GDM1 (cell line): ENCODE results near the gene PRDM11.
"Not testable (repeated sequence)": the region's sequence is repeated elsewhere in the genome, so short reads cannot be mapped to it uniquely, and the experiment has no call there.

Experiments
- DNase-seq: peaks from one replicate; lab custom pipeline; 2025; lab: John Stamatoyannopoulos, UW

Gene PRDM11

DNA sequence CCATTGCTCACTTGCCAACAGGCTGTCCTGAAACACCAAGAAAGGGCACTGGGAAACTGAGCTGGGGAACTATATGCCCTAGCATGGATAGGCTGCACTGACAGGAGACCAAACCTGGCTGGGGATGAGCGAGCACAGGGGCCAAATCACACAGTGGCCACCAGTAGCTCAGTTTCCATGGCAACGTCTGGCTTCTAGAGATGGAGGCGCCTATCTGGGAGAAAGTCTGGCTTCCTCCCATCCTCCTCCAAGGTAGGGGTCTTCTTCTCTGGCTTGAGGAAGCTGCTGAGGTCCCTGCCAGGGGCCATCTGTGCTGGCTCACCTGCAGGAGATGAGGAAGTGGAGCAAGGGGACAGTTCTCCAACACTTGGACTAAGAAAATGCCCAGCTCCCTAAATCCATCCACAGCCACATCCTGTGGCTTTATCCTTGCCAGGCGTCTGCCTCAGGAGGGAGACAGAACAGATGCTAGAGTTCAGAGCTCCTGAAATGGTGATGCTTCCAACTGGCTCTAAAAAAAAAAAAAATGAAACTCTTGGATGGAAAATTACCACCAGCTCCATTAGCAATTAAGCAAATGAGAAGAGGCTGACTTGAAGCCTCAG, 91.4 kb downstream of the PRDM11 start:
- DNase-seq, result no peak

DNA sequence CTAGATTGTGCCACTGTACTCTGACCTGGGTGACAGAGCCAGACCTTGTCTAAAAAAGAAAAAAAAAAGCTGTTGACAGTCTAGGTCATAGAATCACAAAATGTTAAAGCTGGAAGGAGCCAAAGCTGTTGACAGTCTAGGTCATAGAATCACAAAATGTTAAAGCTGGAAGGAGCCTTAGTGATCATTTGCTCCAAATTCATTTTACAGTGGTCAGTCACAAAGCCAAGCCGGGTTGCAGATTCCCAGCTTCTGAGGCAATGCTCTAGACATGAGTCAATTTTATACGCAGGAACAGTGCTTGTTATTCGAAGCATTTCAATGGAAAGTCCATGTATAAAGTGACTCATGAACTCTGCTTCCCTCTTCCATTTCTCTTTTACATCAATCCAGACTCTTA, 92.3 kb downstream of the PRDM11 start:
- no peak for DNase-seq

DNA sequence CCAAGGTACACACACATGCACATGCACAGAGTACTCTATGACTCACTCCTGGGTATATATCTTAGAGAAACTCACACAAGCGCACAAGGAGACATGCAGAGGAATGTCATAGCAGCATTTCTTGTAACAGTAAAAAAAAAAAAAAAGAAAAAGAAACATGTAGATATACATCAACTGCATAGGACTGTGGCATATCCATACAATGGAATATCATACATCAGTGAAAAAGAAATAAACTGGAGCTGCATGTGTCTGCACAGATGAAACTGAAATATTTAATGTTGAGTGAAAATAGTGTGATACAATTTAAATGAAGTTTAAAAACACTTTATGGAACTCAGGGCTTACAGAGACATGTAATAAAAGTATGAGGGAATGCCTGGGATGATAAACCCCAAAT, 93.3 kb downstream of the PRDM11 start:
- no peak for DNase-seq

DNA sequence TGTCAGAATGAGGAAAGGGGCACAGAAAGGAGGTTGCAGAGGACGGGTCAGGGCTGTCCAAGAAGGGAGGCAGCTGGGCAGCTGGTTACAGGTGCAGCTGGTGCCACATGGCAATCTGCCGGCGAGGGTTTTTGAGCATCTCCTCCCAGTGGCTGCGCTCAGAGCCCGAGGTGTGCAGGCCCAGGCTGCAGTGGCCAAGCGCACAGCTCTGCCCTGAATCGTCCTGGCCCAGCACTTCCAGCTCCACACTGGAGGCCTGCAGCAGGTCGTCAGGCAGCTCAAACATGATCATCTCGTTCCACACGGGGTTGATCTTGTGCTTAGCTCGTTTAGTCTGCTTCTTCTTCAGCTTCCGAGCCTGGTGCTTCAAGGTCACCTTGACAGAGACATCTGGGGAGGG, 97.5 kb downstream of the PRDM11 start:
- no peak for DNase-seq

DNA sequence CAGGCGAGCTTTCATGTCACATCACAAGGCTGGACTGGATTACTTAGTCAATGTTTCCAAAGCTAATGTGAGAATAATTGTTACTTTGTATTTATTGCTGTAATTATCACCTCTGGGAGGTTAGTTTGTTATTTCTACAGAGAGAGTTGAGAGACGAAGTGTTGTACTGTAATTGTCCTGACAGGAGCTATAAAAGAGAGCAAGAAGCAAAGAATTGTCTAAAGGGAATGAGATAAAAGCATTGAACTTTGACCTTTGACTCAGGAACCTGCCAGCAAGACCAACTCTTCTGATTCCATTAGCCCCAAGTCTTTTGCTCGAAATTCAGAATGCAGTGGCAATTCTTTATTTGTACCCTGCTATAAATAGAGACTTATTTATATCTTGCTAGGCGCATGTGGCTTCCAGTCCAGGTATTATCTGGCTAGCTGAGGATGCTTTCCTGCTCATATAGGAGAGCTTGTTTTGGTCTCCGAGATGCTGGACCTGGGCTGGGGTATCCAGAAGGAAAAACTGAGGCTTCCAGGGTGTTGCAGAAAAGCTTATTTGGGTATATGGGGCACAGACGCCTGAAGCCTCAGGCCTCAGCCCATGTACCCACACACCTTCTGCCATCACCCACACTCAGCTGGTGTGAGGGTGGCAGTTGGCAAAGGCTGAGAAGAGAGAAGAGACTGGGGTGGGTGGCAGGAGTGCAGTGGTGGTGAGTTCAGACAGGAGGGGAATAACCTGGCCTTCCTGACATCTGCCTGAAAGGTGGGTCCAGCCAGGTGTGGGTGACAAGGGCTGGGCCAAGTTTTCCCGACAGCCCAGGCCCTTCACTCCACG, 99.0 kb downstream of the PRDM11 start:
- DNase-seq, result no peak

DNA sequence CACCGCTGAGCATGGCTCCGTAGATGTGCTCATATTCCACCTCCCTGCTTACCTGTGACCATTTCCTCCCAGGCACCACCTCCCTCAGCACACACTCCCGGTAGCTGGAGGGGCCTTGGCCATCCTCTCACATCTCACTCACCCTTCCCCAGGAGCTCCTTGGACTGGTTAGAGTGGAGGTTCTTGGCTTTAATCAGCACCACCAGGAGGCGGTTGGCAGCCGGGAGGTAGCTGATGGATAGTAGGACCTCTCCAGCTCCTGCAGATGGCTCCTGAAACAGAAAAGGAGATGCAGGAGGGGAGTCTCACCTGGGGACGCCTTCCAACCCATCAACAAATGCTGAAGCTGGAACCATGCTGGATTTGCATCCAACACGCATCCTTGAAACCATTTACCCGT, 99.8 kb downstream of the PRDM11 start:
- no peak for DNase-seq

DNA sequence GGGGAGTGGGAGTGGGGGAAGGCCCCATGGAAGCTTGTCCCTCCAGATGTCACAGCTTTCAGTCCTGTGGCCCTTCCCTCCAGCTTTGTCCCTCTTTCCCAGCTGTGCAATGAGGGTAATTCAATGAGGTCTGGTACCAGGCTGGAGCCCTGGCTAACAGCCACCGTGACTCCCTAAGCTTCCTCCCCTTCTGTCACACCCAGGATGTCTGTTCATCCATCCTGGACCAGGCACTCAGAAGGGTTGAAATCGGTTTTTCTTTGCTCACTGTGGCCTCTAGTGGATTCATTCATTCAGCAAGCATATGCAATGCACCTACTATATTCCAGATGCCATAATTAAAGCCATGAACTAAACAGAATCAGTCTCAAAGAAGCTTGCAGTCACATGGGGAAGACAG, 101.0 kb downstream of the PRDM11 start:
- DNase-seq, result no peak

DNA sequence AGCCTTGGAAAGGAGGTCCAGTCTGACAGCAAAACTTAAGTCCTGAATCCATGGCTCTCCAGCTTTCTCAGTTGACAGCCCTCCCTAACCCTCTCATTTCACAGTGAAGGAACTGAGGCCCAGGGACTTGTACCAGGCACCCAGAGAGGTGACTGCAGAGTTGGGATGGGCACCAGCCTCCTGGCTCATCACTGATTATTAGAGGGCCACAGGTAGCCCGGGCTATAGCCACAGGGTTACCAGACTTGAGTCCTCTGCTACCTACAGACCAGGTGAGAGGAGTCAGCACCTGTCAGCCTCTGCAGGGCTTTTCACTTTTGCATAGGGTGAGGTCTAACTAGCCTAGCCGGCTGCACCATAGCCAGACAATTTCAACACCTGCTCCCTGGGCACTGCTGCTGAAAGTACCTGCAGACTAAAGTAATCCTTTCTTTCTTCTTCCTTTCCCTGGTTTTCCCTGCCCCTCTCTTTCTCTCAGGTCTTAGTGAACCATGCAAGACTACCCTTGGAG, 102.1 kb downstream of the PRDM11 start:
- DNase-seq, result no peak

DNA sequence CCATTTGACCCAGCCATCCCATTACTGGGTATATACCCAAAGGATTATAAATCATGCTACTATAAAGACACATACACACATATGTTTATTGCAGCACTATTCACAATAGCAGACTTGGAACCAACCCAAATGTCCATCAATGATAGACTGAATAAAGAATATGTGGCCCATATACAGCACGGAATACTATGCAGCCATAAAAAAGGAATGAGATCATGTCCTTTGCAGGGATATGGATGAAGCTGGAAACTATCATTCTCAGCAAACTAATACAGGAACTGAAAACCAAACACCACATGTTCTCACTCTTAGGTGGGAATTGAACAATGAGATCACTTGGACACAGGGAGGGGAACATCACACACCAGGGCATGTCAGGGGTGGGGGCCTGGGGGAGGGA, 102.9 kb downstream of the PRDM11 start:
- not testable (repeated sequence) for DNase-seq

DNA sequence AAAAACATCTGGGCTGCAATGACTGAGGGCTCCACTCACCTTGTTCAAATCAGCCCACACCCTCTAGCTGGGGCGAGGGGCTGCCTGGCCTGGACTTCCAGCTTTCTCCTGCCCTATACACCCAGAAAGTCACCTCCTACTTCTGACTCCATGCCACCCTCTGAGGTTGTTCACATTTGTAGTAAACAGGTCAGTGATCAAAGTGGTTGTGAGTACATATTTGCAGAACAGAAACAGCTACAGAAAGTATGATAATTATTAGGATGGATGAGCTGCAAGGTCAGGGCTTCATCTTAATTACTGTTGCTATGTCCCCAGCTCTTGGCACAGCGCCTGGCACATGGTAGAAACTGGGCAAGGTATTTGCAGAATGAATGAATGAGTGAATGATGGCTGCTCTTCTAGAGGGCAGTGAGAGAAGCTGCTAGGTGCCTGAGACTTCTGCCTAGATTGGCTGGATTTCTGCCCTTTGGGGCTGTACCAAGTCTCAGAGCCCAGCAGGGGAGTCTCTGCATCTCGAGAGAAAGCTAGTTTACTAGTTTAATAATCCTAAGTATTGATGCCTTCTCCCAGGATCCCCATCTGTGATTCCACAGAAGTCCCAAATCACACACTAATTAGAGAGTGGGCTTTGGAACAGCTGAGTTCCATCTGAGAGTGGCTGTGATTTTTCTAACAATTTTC, 103.7 kb downstream of the PRDM11 start:
- no peak for DNase-seq

DNA sequence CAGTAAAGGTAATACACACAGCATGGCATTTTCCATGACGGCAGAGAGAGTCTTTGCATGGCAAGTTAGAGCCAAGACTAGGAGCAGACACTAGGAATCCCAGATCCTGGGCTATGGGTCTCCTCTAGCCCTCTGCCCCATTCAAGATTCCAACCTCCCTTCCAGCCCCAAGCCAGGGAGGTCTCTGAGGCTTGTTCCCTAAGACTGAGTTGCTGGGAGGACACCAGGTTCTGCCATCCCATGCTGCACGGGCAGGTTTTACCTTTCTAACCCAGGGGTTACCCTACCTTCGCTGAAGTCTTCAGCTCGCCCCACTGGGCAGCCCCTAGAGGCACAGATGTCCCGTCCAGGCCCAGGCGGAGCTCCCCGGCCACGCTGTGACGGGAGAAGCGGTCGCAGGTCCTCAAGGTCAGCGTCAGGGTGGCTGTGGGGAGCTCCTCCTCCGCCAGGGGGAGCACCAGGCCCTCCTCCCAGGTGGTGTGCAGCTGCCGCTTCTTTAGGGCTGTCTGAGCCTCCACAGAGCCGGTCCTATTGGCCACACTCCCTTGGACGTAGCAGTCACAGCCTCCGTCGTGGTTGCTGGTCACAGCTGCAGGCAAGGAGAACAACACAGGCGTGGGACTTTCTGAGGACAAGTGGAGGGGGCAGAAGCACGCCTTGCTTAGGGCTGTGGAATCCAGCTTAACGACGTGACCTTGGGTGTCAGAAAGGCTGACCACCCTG, 105.9 kb downstream of the PRDM11 start:
- DNase-seq, result no peak

DNA sequence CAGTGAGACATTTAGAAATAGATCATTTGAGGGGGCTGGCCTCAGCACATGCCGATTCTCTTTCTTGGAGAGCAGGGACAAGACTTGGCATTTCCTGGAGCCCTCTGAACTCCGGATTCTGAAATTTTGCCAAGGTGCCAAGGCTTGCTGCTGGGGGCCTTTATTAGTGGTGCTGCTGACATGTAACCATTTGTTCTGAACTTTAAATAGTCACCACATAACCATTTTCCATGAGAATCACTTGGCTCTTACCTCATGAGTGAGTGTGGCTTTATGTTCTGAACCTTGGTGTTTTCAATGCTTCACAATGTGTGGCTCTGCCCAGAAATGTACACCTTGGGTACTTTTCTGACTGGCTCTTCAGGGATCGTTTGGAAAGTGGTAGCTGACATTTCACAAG, 106.4 kb downstream of the PRDM11 start:
- no peak for DNase-seq

DNA sequence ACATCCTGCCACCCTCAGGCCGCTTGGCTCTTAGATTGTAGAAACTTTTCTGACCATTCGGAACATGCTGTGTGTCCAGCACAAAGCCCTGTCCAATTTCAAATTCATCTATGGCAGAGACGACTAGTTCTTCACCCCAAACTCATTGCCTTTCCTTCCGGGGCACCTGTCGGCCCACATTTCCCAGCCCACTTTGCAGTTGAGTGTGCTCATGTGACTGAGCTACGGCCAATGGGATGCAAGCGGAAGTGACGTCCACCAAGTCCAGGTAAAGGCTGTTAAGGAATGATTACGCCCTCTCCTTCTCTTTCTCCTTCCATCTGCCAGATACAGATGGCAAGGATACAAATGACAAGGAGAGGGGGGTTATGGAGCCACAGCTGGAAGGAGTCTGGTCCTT, 107.2 kb downstream of the PRDM11 start:
- no peak for DNase-seq

DNA sequence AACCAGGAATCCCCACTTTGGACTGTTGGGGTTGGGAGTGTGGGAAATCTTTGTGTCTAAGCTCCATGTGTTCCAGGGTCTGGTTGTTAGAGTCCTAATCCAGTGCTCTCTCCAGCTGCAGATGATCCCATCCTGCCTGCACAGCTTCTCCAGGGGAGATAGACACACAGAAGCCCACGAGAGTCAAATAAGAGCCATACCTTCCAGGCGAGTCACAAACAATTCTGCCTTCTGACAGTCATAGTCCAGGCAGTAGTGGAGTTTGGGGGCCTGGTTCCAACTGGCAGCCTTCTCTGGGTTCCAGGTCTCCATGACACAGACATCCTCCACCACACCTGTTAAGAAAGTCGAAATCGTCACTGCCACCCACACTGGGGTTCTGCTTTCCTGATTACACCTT, 107.6 kb downstream of the PRDM11 start:
- DNase-seq, result no peak

DNA sequence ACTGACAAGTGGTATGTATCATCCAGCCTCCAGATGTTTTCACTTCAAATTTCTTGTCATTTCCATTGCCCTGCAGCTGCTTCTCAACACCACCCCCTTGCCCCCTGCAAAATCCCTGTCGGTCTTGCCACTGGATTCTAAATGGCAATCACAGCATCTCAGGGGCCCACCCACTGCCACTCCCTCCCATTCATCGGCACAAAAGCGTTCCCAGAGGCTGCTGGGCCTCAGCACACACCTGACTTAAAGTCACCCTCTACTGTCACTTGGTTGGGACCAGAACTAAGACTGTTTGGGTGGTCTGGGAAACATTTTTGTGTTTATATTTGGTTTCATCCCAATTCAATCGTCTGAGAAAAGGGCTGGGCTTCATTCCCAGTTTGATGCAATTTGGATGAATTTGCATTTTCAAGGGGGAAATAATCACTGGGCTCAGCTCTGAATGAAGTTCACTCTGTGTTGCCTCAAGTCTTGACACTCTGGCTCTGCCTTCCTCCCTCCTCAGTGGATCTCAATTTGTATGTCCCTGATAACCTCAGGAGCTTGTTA, 112.6 kb downstream of the PRDM11 start:
- DNase-seq, result no peak

DNA sequence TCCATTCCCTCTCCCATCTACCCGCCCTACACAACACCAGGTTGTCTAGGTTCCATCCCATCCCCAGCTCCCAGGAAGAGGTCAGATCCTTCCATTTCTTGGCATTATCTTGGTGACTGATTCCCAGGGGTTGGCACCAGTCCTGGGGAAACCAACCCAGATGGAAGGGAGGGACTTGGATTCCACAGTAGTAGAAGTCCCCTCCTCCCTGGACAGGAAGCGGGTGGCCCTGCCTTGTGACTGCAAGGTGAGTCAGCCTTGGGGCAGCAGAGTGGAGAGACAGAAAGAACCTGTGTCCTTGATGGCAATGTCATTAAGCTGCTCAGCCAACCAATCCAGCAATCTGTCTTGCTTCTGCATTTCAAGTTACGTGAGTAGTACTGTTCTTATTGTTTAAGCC, 113.2 kb downstream of the PRDM11 start:
- no peak for DNase-seq

DNA sequence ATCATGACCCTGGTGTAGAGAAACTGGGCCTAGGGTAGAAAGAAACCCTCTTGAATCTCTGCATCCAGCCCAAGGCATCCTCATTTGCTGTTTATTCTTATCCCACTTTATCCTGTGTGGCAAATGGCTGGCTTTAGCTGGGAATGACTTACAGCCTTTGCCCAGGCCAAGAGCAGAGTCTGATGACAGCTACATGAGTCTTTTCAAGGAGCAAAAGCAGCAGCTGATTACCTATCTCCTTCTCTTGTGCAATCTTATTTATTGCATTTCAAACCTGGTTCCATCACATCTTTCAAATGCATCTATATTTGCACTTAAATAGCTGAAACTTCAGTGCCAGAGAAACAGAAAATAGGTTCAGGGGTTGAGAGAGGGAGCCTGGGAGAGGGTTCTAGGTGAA, 113.6 kb downstream of the PRDM11 start:
- no peak for DNase-seq

DNA sequence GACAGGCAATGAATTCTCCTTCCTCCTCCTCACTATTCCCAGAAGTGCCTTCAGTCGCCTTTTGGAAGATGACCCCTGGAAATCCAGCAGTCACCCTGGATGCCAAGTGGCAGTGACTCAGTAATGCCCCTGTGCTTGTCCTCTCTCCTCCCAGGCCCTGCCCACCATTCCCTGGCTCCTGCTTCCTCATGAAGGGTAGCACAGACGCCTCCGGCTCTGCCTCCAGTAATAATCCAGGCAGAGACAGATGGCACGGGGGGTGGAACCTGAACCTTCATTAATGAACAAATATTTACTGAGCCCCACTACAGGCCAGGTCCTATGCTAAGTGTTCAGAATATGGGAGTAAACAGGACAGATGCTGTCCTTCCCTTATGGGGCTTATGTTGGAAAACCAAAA, 116.5 kb downstream of the PRDM11 start:
- DNase-seq, result no peak

DNA sequence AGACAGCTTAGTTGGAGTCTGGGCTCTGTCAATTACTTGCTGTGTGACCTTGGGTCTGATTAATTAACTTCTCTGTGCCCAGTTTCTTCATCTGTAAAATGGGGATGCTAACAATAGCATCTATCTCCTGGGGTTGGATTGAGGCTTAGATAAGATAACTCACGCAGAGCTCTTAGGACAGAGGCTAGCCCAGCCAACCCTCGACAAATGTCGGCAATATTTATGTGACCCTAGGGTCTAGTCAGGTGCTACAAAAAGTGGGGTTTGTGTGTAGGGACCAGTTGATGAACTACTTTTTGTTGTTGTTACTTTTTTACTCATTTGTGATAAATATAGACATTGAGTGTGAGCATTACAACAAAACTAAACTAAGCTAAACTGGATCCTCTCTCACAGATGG, 117.3 kb downstream of the PRDM11 start:
- DNase-seq, result no peak

DNA sequence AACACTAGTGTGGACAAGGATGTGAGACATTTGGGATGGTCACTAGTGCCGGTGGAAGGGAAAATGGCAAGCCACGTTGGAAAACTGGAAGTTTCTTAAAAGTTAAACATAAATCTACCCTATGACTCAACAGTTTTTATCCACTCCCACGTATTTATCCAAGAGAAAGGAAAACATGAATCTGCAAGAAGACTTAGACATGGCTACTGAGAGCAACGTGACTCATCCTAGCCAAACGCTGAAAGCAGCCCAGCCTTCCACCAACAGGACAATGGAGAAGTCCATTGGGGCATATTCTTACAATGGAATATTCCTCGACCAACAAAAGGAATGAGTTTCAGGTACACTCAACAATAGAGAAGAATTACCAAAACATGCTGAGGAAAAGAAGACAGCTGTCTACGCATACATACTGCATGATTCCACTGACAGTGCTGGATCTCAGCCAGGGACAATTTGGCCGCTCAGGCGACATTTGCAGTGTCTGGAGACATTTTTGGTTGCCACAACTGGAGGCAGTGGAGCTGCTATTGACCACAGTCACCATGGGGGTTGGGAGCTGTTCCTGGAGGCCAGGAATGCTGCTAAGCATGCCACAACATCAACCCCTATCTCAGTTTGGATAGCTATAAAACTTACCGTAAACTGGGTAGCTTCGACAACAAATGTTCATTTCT, 118.5 kb downstream of the PRDM11 start:
- DNase-seq, result no peak

DNA sequence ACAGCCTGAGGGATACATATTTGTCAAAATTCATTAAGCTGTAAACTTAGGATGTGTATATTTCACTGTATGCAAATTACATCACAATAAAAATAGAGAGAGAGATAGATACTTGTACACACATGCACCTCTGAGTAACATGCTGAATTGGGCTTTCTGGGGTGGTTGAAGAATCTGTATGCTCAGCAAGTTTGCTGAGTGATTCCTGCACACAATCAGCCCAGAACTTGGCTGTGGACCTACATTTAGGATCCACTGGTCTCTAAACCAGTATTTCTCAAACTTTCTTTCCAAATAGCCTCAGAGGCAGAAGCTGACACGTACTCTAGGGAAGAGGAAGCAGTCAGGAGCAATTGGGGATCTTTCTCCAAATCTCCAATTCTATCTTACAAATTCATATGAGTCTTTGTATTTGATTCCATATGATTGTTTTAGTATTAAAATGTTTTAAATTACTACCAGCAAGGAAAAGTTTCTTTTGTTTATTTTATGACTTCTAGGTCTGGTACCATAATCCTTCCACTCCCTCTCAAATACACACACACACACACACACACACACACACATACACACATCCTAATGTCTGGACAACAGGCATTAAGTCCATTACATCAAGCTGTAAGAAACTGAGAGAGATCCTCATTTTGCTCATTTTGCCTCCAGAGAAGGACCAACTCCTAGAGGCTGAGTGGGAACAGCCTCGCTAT, 119.7 kb downstream of the PRDM11 start:
- DNase-seq, result no peak
